ENCODE data around the gene TSPAN11. TPM values are rescaled to one million over a fixed set of nuclear protein-coding genes. Genes with fewer than 3 reads are reported as not detected.

The TSPAN11 gene
- total and polyA plus RNA-seq, 2 of the 8 experiments (the other 6 are each of a cell fraction or from before 2014, with no cell fraction given), result 3.9 to 8.2 TPM

- Histone ChIP-seq H3K4me3 (ENCODE audit: extremely low read depth in 1 of 4, insufficient read depth in 2 of 4, low read depth in 3 of 4, low read length in 4 of 4) (peak overlapping the region; percentile 27 to 70 (median 48); a peak in 7 of 8 replicates), H2BK5ac (ENCODE audit: low read depth, low read length) (no peak overlapping the region; the same call in 1 of the 2 replicates), H3K9me3 (ENCODE audit: insufficient read depth in 2 of 2, low read depth in 1 of 2, low read length in 1 of 2) (no peaks in the 10 kb centered on the region), H3K27ac (ENCODE audit: low read depth, low read length) (no peak overlapping the region), H3K9ac (replicated peaks in 1 of 4; ENCODE audit: extremely low read depth in 1 of 4, low read depth in 3 of 4, low read length in 3 of 4) (peak overlapping the region in 1 of 4 experiments; percentile 57; a peak in 2 of 7 replicates), H4K5ac (ENCODE audit: insufficient read length, low read depth, low read length) (peak overlapping the region; percentile 24), H2BK20ac (ENCODE audit: low read length) (peak overlapping the region; percentile 6; the same call in 1 of the 2 replicates), H4K91ac (replicated peaks; ENCODE audit: insufficient read length, low read length) (peak overlapping the region; percentile 92), H2BK12ac (ENCODE audit: low read depth, low read length) (peak overlapping the region; percentile 86), H3K36me3 (ENCODE audit: control insufficient read depth in 2 of 4, insufficient read depth in 4 of 4, low read length in 3 of 4) (no peaks in the 10 kb centered on the region), H3K4me2 (ENCODE audit: insufficient read depth in 1 of 2, low read depth in 2 of 2, low read length in 2 of 2) (peak overlapping the region; percentile 55 to 69), H3K4me1 (replicated peaks in 1 of 4; ENCODE audit: control insufficient read depth in 3 of 4, insufficient read depth in 4 of 4, low read length in 3 of 4) (peaks cover 4 to 12% (median 6%) of the 10 kb centered on the region in 4 experiments), H3K79me2 (ENCODE audit: control insufficient read depth in 1 of 2, insufficient read depth in 2 of 2, low read length in 2 of 2) (no peaks in the 10 kb centered on the region), H2BK120ac (replicated peaks; ENCODE audit: low read depth, low read length) (peak overlapping the region; percentile 1), H2AK5ac (ENCODE audit: low read depth, low read length) (no peak overlapping the region), H3K27me3 (replicated peaks in 1 of 4; ENCODE audit: control insufficient read depth in 3 of 4, extremely low read depth in 1 of 4, insufficient read depth in 3 of 4, low read length in 3 of 4) (peaks cover 0 to 37% (median 28%) of the 10 kb centered on the region in 4 experiments; a peak in 6 of 7 replicates), H3K23me2 (ENCODE audit: low read depth, low read length) (peaks cover 4% of the 10 kb centered on the region; the same call in 1 of the 2 replicates), H3K56ac (replicated peaks; ENCODE audit: insufficient read length, low read depth, low read length) (no peak overlapping the region), H4K20me1 (replicated peaks in 1 of 2; ENCODE audit: control insufficient read depth in 1 of 2, insufficient read depth in 2 of 2, low read length in 2 of 2) (no peaks in the 10 kb centered on the region), H2AFZ (ENCODE audit: low read length) (peak overlapping the region; percentile 84), H3K79me1 (ENCODE audit: low read depth, low read length) (no peaks in the 10 kb centered on the region), H4K8ac (ENCODE audit: extremely low read depth, insufficient read depth, low read length) (no peak overlapping the region), H3K23ac (ENCODE audit: insufficient read length) (no peak overlapping the region), H3K14ac (ENCODE audit: insufficient read length) (no peak overlapping the region), H2BK15ac (ENCODE audit: low read length) (peak overlapping the region; percentile 88; the same call in 1 of the 2 replicates), H3K18ac (ENCODE audit: extremely low read depth, low read length) (peak overlapping the region; percentile 33), H3K4ac (replicated peaks; ENCODE audit: insufficient read length, low read depth, low read length) (peak overlapping the region; percentile 79)
- ChIA-PET POLR2A (ENCODE audit: partially characterized antibody) (interaction anchor here (1.1 to 2.0 kb wide), 6 partner anchors 11 to 76 kb away, joined by 3 to 7 read pairs (median 5); no protein-coding TSS in a partner anchor), CTCF (ENCODE audit: partially characterized antibody) (interaction anchor here (1.1 to 3.5 kb wide), 6 partner anchors 9 to 84 kb away, joined by 4 to 16 read pairs (median 6); no protein-coding TSS in a partner anchor)
- FAIRE-seq, result no peak
- no peak for DNase-seq (ENCODE audit: low read depth in 1 of 2, low spot score in 2 of 2)
- TF ChIP-seq HDAC2 (IDR thresholded peaks at IDR 0.05; ENCODE audit: borderline replicate concordance in 1 of 2, low read depth in 2 of 2, low read length in 2 of 2), result no peak
- 87% methylated on average over 7 of the region's 7 CpGs; no CpG with 5 or more reads in 1 of the 2 experiments for WGBS, 2 experiments (ENCODE audit: extremely low coverage in 1 of 2, insufficient coverage in 1 of 2, insufficient read length in 1 of 2, insufficient replicate concordance in 2 of 2, low coverage in 1 of 2, low lambda C conversion rate in 2 of 2, missing lambda C conversion rate in 1 of 2)
Measured at GRCh38 chr12:30927222-30927611, 669 bp downstream of the TSPAN11 start.

All from H1 (cell line).